ENCODE measurements around the gene CUL4B. TPM values are rescaled to one million over a fixed set of nuclear protein-coding genes. Genes with fewer than 3 reads are reported as not detected.
"Not testable (repeated sequence)": the region's sequence is repeated elsewhere in the genome, so short reads cannot be mapped to it uniquely, and the experiment has no call there.

CUL4B gene
- total and polyA plus RNA-seq, 2 experiments from 2014 or later: 12.7 to 42.9 TPM

DNA sequence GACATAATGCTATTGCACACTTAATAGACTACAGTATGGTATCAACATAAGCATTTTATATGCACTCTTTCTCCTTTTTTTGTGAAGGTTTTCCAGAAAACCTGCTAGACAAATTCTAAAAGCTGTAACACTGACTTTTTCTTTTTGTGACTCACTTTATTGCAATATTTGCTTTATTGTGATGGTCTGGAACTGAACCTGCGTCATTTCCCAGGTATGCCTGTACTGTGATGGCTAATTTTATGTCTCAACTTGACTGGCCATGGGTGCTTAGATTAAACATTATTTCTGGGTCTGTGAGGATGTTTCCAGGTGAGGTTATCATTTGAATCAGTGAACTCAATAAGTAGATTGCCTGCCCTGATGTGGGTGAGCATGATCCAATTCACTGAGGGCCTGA, 56.2 kb downstream of the CUL4B start (continued):
- TF ChIP-seq, protein P1, sequence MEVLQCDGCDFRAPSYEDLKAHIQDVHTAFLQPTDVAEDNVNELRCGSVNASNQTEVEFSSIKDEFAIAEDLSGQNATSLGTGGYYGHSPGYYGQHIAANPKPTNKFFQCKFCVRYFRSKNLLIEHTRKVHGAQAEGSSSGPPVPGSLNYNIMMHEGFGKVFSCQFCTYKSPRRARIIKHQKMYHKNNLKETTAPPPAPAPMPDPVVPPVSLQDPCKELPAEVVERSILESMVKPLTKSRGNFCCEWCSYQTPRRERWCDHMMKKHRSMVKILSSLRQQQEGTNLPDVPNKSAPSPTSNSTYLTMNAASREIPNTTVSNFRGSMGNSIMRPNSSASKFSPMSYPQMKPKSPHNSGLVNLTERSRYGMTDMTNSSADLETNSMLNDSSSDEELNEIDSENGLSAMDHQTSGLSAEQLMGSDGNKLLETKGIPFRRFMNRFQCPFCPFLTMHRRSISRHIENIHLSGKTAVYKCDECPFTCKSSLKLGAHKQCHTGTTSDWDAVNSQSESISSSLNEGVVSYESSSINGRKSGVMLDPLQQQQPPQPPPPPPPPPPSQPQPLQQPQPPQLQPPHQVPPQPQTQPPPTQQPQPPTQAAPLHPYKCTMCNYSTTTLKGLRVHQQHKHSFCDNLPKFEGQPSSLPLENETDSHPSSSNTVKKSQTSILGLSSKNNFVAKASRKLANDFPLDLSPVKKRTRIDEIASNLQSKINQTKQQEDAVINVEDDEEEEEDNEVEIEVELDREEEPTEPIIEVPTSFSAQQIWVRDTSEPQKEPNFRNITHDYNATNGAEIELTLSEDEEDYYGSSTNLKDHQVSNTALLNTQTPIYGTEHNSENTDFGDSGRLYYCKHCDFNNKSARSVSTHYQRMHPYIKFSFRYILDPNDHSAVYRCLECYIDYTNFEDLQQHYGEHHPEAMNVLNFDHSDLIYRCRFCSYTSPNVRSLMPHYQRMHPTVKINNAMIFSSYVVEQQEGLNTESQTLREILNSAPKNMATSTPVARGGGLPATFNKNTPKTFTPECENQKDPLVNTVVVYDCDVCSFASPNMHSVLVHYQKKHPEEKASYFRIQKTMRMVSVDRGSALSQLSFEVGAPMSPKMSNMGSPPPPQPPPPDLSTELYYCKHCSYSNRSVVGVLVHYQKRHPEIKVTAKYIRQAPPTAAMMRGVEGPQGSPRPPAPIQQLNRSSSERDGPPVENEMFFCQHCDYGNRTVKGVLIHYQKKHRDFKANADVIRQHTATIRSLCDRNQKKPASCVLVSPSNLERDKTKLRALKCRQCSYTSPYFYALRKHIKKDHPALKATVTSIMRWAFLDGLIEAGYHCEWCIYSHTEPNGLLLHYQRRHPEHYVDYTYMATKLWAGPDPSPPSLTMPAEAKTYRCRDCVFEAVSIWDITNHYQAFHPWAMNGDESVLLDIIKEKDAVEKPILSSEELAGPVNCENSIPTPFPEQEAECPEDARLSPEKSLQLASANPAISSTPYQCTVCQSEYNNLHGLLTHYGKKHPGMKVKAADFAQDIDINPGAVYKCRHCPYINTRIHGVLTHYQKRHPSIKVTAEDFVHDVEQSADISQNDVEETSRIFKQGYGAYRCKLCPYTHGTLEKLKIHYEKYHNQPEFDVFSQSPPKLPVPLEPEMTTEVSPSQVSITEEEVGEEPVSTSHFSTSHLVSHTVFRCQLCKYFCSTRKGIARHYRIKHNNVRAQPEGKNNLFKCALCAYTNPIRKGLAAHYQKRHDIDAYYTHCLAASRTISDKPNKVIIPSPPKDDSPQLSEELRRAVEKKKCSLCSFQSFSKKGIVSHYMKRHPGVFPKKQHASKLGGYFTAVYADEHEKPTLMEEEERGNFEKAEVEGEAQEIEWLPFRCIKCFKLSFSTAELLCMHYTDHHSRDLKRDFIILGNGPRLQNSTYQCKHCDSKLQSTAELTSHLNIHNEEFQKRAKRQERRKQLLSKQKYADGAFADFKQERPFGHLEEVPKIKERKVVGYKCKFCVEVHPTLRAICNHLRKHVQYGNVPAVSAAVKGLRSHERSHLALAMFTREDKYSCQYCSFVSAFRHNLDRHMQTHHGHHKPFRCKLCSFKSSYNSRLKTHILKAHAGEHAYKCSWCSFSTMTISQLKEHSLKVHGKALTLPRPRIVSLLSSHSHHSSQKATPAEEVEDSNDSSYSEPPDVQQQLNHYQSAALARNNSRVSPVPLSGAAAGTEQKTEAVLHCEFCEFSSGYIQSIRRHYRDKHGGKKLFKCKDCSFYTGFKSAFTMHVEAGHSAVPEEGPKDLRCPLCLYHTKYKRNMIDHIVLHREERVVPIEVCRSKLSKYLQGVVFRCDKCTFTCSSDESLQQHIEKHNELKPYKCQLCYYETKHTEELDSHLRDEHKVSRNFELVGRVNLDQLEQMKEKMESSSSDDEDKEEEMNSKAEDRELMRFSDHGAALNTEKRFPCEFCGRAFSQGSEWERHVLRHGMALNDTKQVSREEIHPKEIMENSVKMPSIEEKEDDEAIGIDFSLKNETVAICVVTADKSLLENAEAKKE (CRISPR knock-in tag; IDR thresholded peaks at IDR 0.05): no peak

DNA sequence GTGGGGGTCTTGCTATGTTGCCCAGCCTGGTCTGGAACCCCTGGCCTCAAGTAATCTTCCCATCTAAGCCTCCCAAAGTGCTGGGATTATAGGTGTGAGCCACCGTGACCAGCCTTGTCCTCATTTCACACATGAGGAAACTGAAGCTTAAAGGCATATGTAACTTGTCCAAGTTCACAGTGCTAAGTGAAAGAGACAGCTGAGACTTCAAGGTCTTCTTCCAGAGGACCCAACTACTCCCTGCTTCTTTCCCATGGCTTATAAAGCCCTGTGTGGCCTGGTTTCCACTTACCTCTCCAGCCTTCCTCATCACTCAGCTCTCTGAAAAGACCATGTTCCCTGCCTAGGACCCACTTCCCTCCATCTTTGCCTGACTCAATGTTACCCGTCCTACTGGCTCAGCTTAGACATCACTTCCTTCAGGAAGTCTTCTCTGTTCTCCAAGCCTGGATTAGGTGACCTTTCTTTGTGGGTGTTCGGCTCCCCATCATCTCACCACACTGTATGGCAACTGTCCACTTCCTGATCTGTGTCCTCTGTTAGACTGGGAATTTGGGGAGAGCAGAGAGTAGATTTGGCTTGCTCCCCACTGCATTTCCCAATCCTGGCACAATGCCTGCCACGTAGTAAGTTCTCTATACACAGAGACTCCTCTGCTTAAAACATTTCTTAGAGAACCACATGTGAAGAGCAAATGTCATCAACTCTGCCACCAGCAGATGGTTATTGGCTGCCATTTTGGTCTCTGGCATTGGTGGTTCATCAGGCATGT, 61.3 kb downstream of the CUL4B start:
- no peak overlapping the region for H3K27ac ChIP-seq (ENCODE audit: low read depth)
- H3K27me3 ChIP-seq (ENCODE audit: insufficient read depth): no peaks in the 10 kb centered on the region
- no peak overlapping the region for H3K27ac Mint-ChIP-seq
- H3K79me2 ChIP-seq (replicated peaks; ENCODE audit: insufficient read depth): no peaks in the 10 kb centered on the region
- DNase-seq (ENCODE audit: low spot score): no peak
- no peaks in the 10 kb centered on the region for H3K9me2 ChIP-seq (ENCODE audit: insufficient read depth)
- no peaks in the 10 kb centered on the region for H3K27me3 Mint-ChIP-seq (ENCODE audit: insufficient read depth, low read depth, poor library complexity)
- no peaks in the 10 kb centered on the region for H3K9me3 Mint-ChIP-seq
- H3K4me3 Mint-ChIP-seq: no peak overlapping the region
- no peak overlapping the region for H2AFZ ChIP-seq
- H3K4me3 ChIP-seq: no peak overlapping the region
- ATAC-seq: no peak
- no peaks in the 10 kb centered on the region for H3F3A ChIP-seq (replicated peaks; ENCODE audit: low read depth)
- no peaks in the 10 kb centered on the region for H4K20me1 ChIP-seq (replicated peaks; ENCODE audit: insufficient read depth)
- no peaks in the 10 kb centered on the region for H3K36me3 ChIP-seq (ENCODE audit: insufficient read depth)
- no peaks in the 10 kb centered on the region for H3K4me1 ChIP-seq (ENCODE audit: insufficient read depth)
- no peaks in the 10 kb centered on the region for H3K4me1 Mint-ChIP-seq
- TF ChIP-seq, protein P2, sequence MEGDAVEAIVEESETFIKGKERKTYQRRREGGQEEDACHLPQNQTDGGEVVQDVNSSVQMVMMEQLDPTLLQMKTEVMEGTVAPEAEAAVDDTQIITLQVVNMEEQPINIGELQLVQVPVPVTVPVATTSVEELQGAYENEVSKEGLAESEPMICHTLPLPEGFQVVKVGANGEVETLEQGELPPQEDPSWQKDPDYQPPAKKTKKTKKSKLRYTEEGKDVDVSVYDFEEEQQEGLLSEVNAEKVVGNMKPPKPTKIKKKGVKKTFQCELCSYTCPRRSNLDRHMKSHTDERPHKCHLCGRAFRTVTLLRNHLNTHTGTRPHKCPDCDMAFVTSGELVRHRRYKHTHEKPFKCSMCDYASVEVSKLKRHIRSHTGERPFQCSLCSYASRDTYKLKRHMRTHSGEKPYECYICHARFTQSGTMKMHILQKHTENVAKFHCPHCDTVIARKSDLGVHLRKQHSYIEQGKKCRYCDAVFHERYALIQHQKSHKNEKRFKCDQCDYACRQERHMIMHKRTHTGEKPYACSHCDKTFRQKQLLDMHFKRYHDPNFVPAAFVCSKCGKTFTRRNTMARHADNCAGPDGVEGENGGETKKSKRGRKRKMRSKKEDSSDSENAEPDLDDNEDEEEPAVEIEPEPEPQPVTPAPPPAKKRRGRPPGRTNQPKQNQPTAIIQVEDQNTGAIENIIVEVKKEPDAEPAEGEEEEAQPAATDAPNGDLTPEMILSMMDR (conservative IDR thresholded peaks at IDR 0.05; ENCODE audit: low read depth in 2 of 2): no peak
- no peak overlapping the region for H3K4me2 ChIP-seq
- H3K36me3 Mint-ChIP-seq (ENCODE audit: low read depth): no peaks in the 10 kb centered on the region

DNA sequence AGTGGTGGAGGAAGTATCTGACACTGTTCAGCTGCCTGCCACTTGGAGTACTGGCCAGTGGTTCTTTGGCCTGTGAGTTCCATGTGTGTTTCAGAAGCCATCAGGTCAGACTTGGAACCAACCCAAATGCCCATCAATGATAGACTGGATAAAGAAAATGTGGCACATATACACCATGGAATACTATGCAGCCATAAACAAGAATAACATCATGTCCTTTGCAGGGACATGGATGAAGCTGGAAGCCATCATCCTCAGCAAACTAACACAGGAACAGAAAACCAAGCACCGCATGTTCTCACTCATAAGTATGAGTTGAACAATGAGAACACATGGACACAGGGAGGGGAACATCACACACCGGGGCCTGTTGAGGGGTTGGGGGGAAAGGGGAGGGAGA, 70.6 kb downstream of the CUL4B start:
- not testable (repeated sequence) for H3K4me1 Mint-ChIP-seq; DNase-seq (ENCODE audit: low spot score); H4K20me1 ChIP-seq (replicated peaks; ENCODE audit: insufficient read depth); H3K4me1 ChIP-seq (ENCODE audit: insufficient read depth); H3K36me3 ChIP-seq (ENCODE audit: insufficient read depth); H3K79me2 ChIP-seq (replicated peaks; ENCODE audit: insufficient read depth); ATAC-seq; H3K9me2 ChIP-seq (ENCODE audit: insufficient read depth); H3K27me3 ChIP-seq (ENCODE audit: insufficient read depth); H3K9me3 Mint-ChIP-seq; H3K27ac Mint-ChIP-seq; H3F3A ChIP-seq (replicated peaks; ENCODE audit: low read depth); H3K4me2 ChIP-seq; H3K36me3 Mint-ChIP-seq (ENCODE audit: low read depth); H3K27ac ChIP-seq (ENCODE audit: low read depth); H2AFZ ChIP-seq; H3K27me3 Mint-ChIP-seq (ENCODE audit: insufficient read depth, low read depth, poor library complexity); H3K4me3 ChIP-seq; H3K4me3 Mint-ChIP-seq

Measured in GM23338 (cell line).